HCT116 (cell line): ENCODE measurements around the gene UBTD2.

Source experiments
- CTCF ChIP-seq, 3 experiments: fragments of 200-600 bp in 1 of 3; sonication (generic) in 1 of 3; IDR thresholded peaks in 2 of 3; conservative IDR thresholded peaks in 1 of 3; 2 replicates each; pipeline ENCODE4 v1.5.1; 2012 to 2017; ENCODE audit warnings: low read depth in 2 of 3, low read length in 2 of 3, antibody characterized with exemption in 1 of 3, borderline replicate concordance in 1 of 3, control low read depth in 1 of 3, mild to moderate bottlenecking in 1 of 3, mixed read lengths in 1 of 3, mixed run types in 1 of 3, moderate library complexity in 1 of 3; ENCODE audit not compliant: insufficient read depth in 1 of 3
- EGR1 ChIP-seq: IDR thresholded peaks from 2 replicates; pipeline ENCODE4 v1.6.1; 2012; ENCODE audit warnings: low read depth
- EZH2 ChIP-seq: fragments of 200-600 bp; sonication (generic); IDR thresholded peaks from 2 replicates; pipeline ENCODE4 v1.6.1; 2017; ENCODE audit warnings: antibody characterized with exemption, mixed run types
- EZH2phosphoT487 ChIP-seq: fragments of 200-600 bp; IDR thresholded peaks from 2 replicates; pipeline ENCODE4 v1.6.1; 2018; ENCODE audit warnings: antibody characterized with exemption, borderline replicate concordance
- FOSL1 ChIP-seq: IDR thresholded peaks from 2 replicates; pipeline ENCODE4 v1.6.1; 2012; ENCODE audit warnings: low read depth
- POLR2A ChIP-seq: IDR thresholded peaks from 2 replicates; pipeline ENCODE4 v1.7.0; 2011; ENCODE audit warnings: borderline replicate concordance; ENCODE audit not compliant: insufficient read depth, insufficient read length; ENCODE audit errors: extremely low read depth
- POLR2AphosphoS5 ChIP-seq: IDR thresholded peaks from 2 replicates; pipeline ENCODE4 v1.6.1; 2011; ENCODE audit warnings: mild to moderate bottlenecking, low read depth, low read length, moderate library complexity
- RAD21 ChIP-seq: IDR thresholded peaks from 2 replicates; pipeline ENCODE4 v1.6.1; 2012; ENCODE audit warnings: low read depth, mild to moderate bottlenecking
- SRF ChIP-seq: IDR thresholded peaks from 2 replicates; pipeline ENCODE4 v1.6.1; 2012; ENCODE audit warnings: low read depth
- YY1 ChIP-seq: IDR thresholded peaks from 2 replicates; pipeline ENCODE4 v1.6.1; 2011; ENCODE audit warnings: low read length, low read depth, moderate library complexity, mild to moderate bottlenecking; ENCODE audit not compliant: insufficient replicate concordance; ENCODE audit errors: extremely low read depth
- TF ChIP-seq, protein P1 (sequence below): IDR thresholded peaks from 2 replicates; pipeline ENCODE4 v1.6.1; 2012
- TF ChIP-seq, protein P2 (sequence below): IDR thresholded peaks from 2 replicates; pipeline ENCODE4 v1.6.1; 2011; ENCODE audit warnings: mild to moderate bottlenecking, low read length, moderate library complexity; ENCODE audit not compliant: insufficient replicate concordance; ENCODE audit errors: extremely low read depth

DNA sequence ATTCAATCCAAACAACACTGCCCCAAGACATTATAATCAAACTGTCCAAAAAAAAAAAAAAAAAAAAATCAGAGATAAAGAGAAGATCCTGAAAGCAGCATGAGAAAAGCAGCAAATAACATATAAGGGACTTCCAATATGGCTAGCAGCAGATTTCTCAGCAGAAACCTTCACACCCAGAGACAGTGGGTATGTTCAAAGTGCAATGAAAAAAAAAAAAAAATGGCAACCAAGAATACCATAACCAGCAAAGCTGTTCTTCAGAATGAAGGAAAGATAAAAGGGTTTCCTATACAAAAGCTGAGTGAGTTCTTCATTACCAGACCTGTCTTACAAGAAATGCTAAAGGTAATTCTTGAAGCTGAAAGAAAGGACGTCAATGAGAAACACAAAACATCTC is 32.1 kb downstream of the UBTD2 start:
- TF ChIP-seq EZH2 (no peak), POLR2A (no peak), CTCF (IDR thresholded peaks at IDR 0.05 in 2 of 3, conservative IDR thresholded peaks at IDR 0.05 in 1 of 3; ENCODE audit: borderline replicate concordance in 1 of 3, insufficient read depth in 1 of 3, low read depth in 2 of 3, low read length in 2 of 3) (no peak), YY1 (no peak), EZH2phosphoT487 (no peak), RAD21 (no peak), EGR1 (no peak), FOSL1 (no peak), POLR2AphosphoS5 (no peak), SRF (no peak)
- TF ChIP-seq, protein P1, sequence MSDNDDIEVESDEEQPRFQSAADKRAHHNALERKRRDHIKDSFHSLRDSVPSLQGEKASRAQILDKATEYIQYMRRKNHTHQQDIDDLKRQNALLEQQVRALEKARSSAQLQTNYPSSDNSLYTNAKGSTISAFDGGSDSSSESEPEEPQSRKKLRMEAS, result no peak
- TF ChIP-seq, protein P2, sequence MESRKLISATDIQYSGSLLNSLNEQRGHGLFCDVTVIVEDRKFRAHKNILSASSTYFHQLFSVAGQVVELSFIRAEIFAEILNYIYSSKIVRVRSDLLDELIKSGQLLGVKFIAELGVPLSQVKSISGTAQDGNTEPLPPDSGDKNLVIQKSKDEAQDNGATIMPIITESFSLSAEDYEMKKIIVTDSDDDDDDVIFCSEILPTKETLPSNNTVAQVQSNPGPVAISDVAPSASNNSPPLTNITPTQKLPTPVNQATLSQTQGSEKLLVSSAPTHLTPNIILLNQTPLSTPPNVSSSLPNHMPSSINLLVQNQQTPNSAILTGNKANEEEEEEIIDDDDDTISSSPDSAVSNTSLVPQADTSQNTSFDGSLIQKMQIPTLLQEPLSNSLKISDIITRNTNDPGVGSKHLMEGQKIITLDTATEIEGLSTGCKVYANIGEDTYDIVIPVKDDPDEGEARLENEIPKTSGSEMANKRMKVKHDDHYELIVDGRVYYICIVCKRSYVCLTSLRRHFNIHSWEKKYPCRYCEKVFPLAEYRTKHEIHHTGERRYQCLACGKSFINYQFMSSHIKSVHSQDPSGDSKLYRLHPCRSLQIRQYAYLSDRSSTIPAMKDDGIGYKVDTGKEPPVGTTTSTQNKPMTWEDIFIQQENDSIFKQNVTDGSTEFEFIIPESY, result no peak
